Ovary (tissue), 9 donors: ENCODE measurements around the gene SVBP. TPM values are rescaled to one million over a fixed set of nuclear protein-coding genes. Genes with fewer than 3 reads are reported as not detected.

Source experiments
- DNase-seq, 5 donors: peaks; one replicate each; pipeline ENCODE4 v3.0.0-alpha.2; 2019 to 2020
- H3K27ac ChIP-seq, 2 donors: fragments of 200-600 bp; one replicate each; pipeline versions ENCODE4 v1.5.1 to v1.8.0; 2019 to 2022
- H3K27me3 ChIP-seq: fragments of 200-600 bp; one replicate; pipeline ENCODE4 v1.8.0; 2022
- H3K36me3 ChIP-seq: fragments of 200-600 bp; sonication (generic); one replicate; pipeline ENCODE4 v1.5.1; 2019
- H3K4me1 ChIP-seq: one replicate; pipeline ENCODE4 v1.8.1; 2013; ENCODE audit warnings: mild to moderate bottlenecking, moderate library complexity; ENCODE audit not compliant: insufficient read depth
- H3K4me3 ChIP-seq: fragments of 200-600 bp; sonication (generic); one replicate; pipeline ENCODE4 v1.5.1; 2017
- H3K9me3 ChIP-seq, 2 donors: fragments of 200-600 bp in 1 of 2; sonication (generic) in 1 of 2; one replicate each; pipeline versions ENCODE4 v1.5.1 to v1.8.1; 2013 to 2019; ENCODE audit warnings: mild to moderate bottlenecking in 1 of 2, moderate library complexity in 1 of 2
- EP300 ChIP-seq: sonication (generic); formaldehyde crosslinking; IDR thresholded peaks from one replicate; pipeline ENCODE4 v1.6.1; 2017; ENCODE audit warnings: antibody characterized with exemption
- POLR2A ChIP-seq: fragments of 450-650 bp; IDR thresholded peaks from one replicate; pipeline ENCODE4 v1.6.1; 2017; ENCODE audit warnings: antibody characterized with exemption, mild to moderate bottlenecking, moderate library complexity
- WGBS, 3 donors: extraction: QIAGEN DNeasy Blood & Tissue Kit in 1 of 3; methylation state at CpG; one replicate each; pipeline versions ENCODE4 v1.1.5 to v1.1.7; 2013 to 2017; 5-methylcytosine and 5-hydroxymethylcytosine counted together
- intact Hi-C, 4 donors: fragments of 100-400 bp; cut with DNase I; formaldehyde crosslinking; loops; one replicate each; pipeline versions ENCODE4 v1.11.0 to v1.15.1; 2022 to 2023
- polyA plus RNA-seq, 2 donors: library from polyadenylated mRNA; stranded (reverse); fragments of 200-250 nt in 1 of 2; fragments of 350-450 nt in 1 of 2; fragmentation: Illumina TruSeq in 1 of 2; extraction: RNeasy Lipid Tissue Mini Kit (QIAGEN cat#74804) in 1 of 2; gene quantifications; one replicate each; pipeline ENCODE4 v1.2.3, GENCODE V29; 2013 to 2014
- total RNA-seq, 7 donors: library from RNA; depleted of rRNA in 2 of 7; stranded (reverse); fragments of >200 nt in 2 of 7; fragmentation: NEBNext Ultra II Directional in 3 of 7; extraction: Animal tissue kit (Norgen Biotek cat#: 25700) in 3 of 7; gene quantifications; one replicate each; pipeline versions ENCODE4 v1.1.0 to v1.2.4, GENCODE V29; 2016 to 2023
- TF ChIP-seq, protein P1 (sequence below), 3 donors: fragments of 450-650 bp in 2 of 3; fragments of 200-600 bp in 1 of 3; IDR thresholded peaks; one replicate each; pipeline versions ENCODE4 v1.5.1 to v1.8.0; 2016 to 2022; ENCODE audit warnings: antibody characterized with exemption in 3 of 3, mild to moderate bottlenecking in 1 of 3
- donor health status: DM: no; HTN: no; CAD: no; lungs with moderate emphysema.
- donor health status: DM: no; HTN: no; CAD: no.
- donor health status: Bipolar disorder and iron deficiency.
- donor health status: DM: yes; HTN: yes; CAD: no.
- donor health status: DM: no; HTN: no; CAD: no.
- donor health status: DM: yes; HTN: yes; CAD: no.

SVBP gene
- total and polyA plus RNA-seq, 9 donors, result 20.8 to 56.6 (median 39.6) TPM

GRCh38 chr1:42801832-42802473 is 15.2 kb downstream of the SVBP start:
- no peak for TF ChIP-seq POLR2A
- TF ChIP-seq, protein P1, sequence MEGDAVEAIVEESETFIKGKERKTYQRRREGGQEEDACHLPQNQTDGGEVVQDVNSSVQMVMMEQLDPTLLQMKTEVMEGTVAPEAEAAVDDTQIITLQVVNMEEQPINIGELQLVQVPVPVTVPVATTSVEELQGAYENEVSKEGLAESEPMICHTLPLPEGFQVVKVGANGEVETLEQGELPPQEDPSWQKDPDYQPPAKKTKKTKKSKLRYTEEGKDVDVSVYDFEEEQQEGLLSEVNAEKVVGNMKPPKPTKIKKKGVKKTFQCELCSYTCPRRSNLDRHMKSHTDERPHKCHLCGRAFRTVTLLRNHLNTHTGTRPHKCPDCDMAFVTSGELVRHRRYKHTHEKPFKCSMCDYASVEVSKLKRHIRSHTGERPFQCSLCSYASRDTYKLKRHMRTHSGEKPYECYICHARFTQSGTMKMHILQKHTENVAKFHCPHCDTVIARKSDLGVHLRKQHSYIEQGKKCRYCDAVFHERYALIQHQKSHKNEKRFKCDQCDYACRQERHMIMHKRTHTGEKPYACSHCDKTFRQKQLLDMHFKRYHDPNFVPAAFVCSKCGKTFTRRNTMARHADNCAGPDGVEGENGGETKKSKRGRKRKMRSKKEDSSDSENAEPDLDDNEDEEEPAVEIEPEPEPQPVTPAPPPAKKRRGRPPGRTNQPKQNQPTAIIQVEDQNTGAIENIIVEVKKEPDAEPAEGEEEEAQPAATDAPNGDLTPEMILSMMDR (IDR thresholded peaks at IDR 0.05), result no peak
- no peak for TF ChIP-seq EP300
- WGBS, 3 donors, result 89 to 90% (median 89%) methylated on average over 8 of the region's 8 CpGs
- intact Hi-C loops, result no loop called here
- Histone ChIP-seq H3K27me3 (no peaks in the 10 kb centered on the region), H3K4me3 (no peak overlapping the region), H3K9me3 (no peaks in the 10 kb centered on the region), H3K27ac (no peak overlapping the region), H3K4me1 (no peaks in the 10 kb centered on the region), H3K36me3 (no peaks in the 10 kb centered on the region)
- no peak for DNase-seq

- Histone ChIP-seq H3K4me1 (no peaks in the 10 kb centered on the region), H3K27me3 (no peaks in the 10 kb centered on the region), H3K9me3 (no peaks in the 10 kb centered on the region), H3K36me3 (no peaks in the 10 kb centered on the region), H3K4me3 (no peak overlapping the region), H3K27ac (no peak overlapping the region)
- DNase-seq, result no peak
- WGBS, 3 donors, result 86 to 94% (median 88%) methylated on average over 5 of the region's 5 CpGs
- intact Hi-C loops, result no loop called here
- TF ChIP-seq POLR2A (no peak), EP300 (no peak)
- TF ChIP-seq, protein P1 (IDR thresholded peaks at IDR 0.05), result no peak
These were observed 19.2 kb downstream of the SVBP start for GRCh38 chr1:42797979-42798378.

GRCh38 chr1:42797414-42797813 is 19.8 kb downstream of the SVBP start:
- H3K4me3 ChIP-seq, result no peak overlapping the region
- no peak for TF ChIP-seq EP300
- no peak for TF ChIP-seq POLR2A
- TF ChIP-seq, protein P1 (IDR thresholded peaks at IDR 0.05), result no peak
- H3K4me1 ChIP-seq, result no peaks in the 10 kb centered on the region
- intact Hi-C loops, result no loop called here
- H3K36me3 ChIP-seq, result no peaks in the 10 kb centered on the region
- no peak overlapping the region for H3K27ac ChIP-seq
- WGBS, 3 donors, result 65 to 78% (median 65%) methylated on average over 3 of the region's 3 CpGs
- H3K27me3 ChIP-seq, result no peaks in the 10 kb centered on the region
- no peak for DNase-seq
- no peaks in the 10 kb centered on the region for H3K9me3 ChIP-seq

DNA sequence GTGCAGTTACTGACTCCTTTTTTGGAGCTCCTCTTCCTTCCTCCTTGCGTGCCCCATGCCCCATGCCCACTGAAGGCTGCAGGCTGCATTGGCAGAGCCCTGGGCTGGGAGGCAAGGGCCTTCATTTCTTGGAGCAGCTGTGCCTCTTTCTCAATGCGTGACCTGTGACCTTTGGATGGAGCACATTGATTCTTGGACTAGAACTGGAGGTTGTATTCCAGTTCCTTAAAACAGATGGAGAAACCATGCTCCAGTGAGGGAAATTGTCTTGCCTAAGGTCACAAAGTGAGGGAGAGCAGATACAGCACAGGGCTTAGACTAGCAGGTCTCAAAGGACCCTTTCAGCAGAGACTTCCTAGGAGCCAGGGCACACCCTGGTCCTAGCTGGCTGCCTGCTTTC is 23.4 kb downstream of the SVBP start:
- H3K27ac ChIP-seq, result no peak overlapping the region
- no peaks in the 10 kb centered on the region for H3K36me3 ChIP-seq
- no peak overlapping the region for H3K4me3 ChIP-seq
- DNase-seq, result peak in 1 of 5 donors; percentile 21
- no peak for TF ChIP-seq POLR2A
- TF ChIP-seq, protein P1 (IDR thresholded peaks at IDR 0.05), result no peak
- TF ChIP-seq EP300, result no peak
- no peaks in the 10 kb centered on the region for H3K27me3 ChIP-seq
- intact Hi-C loops, result no loop called here
- 92 to 97% (median 94%) methylated on average over 2 of the region's 2 CpGs for WGBS, 3 donors
- H3K4me1 ChIP-seq, result no peaks in the 10 kb centered on the region
- no peaks in the 10 kb centered on the region for H3K9me3 ChIP-seq
